ENCODE data around the gene NFIA.

NFIA gene

GRCh38 chr1:61425040-61425439, 342.7 kb downstream of the NFIA start:
- H3K27ac ChIP-seq (ENCODE audit: extremely low read depth, low read depth, low read length), result no peak overlapping the region
- H3K9me3 ChIP-seq (ENCODE audit: control insufficient read depth, insufficient read depth, low read depth, low read length), result no peaks in the 10 kb centered on the region
- no peak for TF ChIP-seq ZNF362 (tag by site-specific recombination; IDR thresholded peaks at IDR 0.05)
- TF ChIP-seq PRDM10 (tag by site-specific recombination; IDR thresholded peaks at IDR 0.05), result no peak
- TF ChIP-seq ZBTB44 (tag by site-specific recombination; IDR thresholded peaks at IDR 0.05), result no peak
- no peak for TF ChIP-seq ZNF473 (tag by site-specific recombination; IDR thresholded peaks at IDR 0.05)
- ChIA-PET CTCF (interaction anchor here (0.9 kb wide), 1 partner anchor 27 kb away, joined by 3 read pairs; no protein-coding TSS in a partner anchor), POLR2A (no interaction called here)
- H3K36me3 ChIP-seq (ENCODE audit: control insufficient read depth in 2 of 2, insufficient read depth in 1 of 2, low read length in 2 of 2), result no peaks in the 10 kb centered on the region
- H3K4me3 ChIP-seq (ENCODE audit: low read depth, low read length), result no peak overlapping the region
- no peaks in the 10 kb centered on the region for H3K4me1 ChIP-seq (ENCODE audit: control insufficient read depth, insufficient read depth, low read length)

- ChIA-PET POLR2A (interaction anchor here (0.7 kb wide), 1 partner anchor 171 kb away, joined by 3 read pairs; no protein-coding TSS in a partner anchor), CTCF (interaction anchor here (0.6 kb wide), 1 partner anchor 35 kb away, joined by 3 read pairs; no protein-coding TSS in a partner anchor)
- Histone ChIP-seq H3K4me3 (ENCODE audit: low read depth, low read length) (no peak overlapping the region), H3K36me3 (ENCODE audit: control insufficient read depth in 2 of 2, insufficient read depth in 1 of 2, low read length in 2 of 2) (no peaks in the 10 kb centered on the region), H3K9me3 (ENCODE audit: control insufficient read depth, insufficient read depth, low read depth, low read length) (no peaks in the 10 kb centered on the region), H3K4me1 (ENCODE audit: control insufficient read depth, insufficient read depth, low read length) (no peaks in the 10 kb centered on the region), H3K27ac (ENCODE audit: extremely low read depth, low read depth, low read length) (no peak overlapping the region)
- TF ChIP-seq KLF10 (tag by site-specific recombination; IDR thresholded peaks at IDR 0.05) (no peak), ZNF777 (tag by site-specific recombination; IDR thresholded peaks at IDR 0.05; ENCODE audit: borderline replicate concordance) (no peak), REST (tag by site-specific recombination; IDR thresholded peaks at IDR 0.05) (no peak), HIC1 (tag by site-specific recombination; IDR thresholded peaks at IDR 0.05) (no peak), AEBP2 (tag by site-specific recombination; IDR thresholded peaks at IDR 0.05; ENCODE audit: borderline replicate concordance) (no peak), SCRT2 (tag by site-specific recombination; IDR thresholded peaks at IDR 0.05) (no peak), ZNF843 (tag by site-specific recombination; IDR thresholded peaks at IDR 0.05) (no peak), ZNF704 (tag by site-specific recombination; IDR thresholded peaks at IDR 0.05) (no peak), ZNF292 (tag by site-specific recombination; IDR thresholded peaks at IDR 0.05; ENCODE audit: borderline replicate concordance, low read depth) (no peak), MZF1 (tag by site-specific recombination; IDR thresholded peaks at IDR 0.05; ENCODE audit: borderline replicate concordance) (no peak)
Measured at GRCh38 chr1:61426254-61426653, 343.9 kb downstream of the NFIA start.

All from HEK293 (cell line).